OCI-LY1 (cell line): Measurements from ENCODE around the gene RASSF9.

Source experiments
- H2AFZ ChIP-seq: fragments of 200-600 bp; sonication (generic), shearing (Covaris generic); 2 replicates; pipeline ENCODE4 v1.6.0; 2014; ENCODE audit warnings: antibody characterized with exemption, mild to moderate bottlenecking, low read length
- H3F3A ChIP-seq: fragments of 200-600 bp; sonication (generic), shearing (Covaris generic); 2 replicates; pipeline ENCODE4 v1.6.0; 2014; ENCODE audit warnings: mild to moderate bottlenecking, antibody characterized with exemption, low read length, moderate library complexity; ENCODE audit not compliant: insufficient read depth
- H3K27ac ChIP-seq: fragments of 200-600 bp; sonication (generic); 2 replicates; pipeline ENCODE4 v1.5.1; 2014; ENCODE audit warnings: low read length, mixed run types, mild to moderate bottlenecking, low read depth; ENCODE audit not compliant: poor library complexity, severe bottlenecking
- H3K27me3 ChIP-seq: fragments of 200-600 bp; sonication (generic); 2 replicates; pipeline ENCODE4 v1.6.0; 2014; ENCODE audit warnings: antibody characterized with exemption, mild to moderate bottlenecking, low read length, moderate library complexity; ENCODE audit not compliant: insufficient read depth
- H3K36me3 ChIP-seq: fragments of 200-600 bp; sonication (generic); 2 replicates; pipeline ENCODE4 v1.6.1; 2014; ENCODE audit warnings: mild to moderate bottlenecking, antibody characterized with exemption, low read length, moderate library complexity, mixed read lengths; ENCODE audit not compliant: insufficient read depth
- H3K4me1 ChIP-seq: fragments of 200-600 bp; sonication (generic); 2 replicates; pipeline ENCODE4 v1.5.1; 2014; ENCODE audit warnings: mild to moderate bottlenecking, low read length, moderate library complexity; ENCODE audit not compliant: insufficient read depth, severe bottlenecking
- H3K4me2 ChIP-seq: fragments of 200-600 bp; sonication (generic), shearing (Covaris generic); 2 replicates; pipeline ENCODE4 v1.6.1; 2014; ENCODE audit warnings: low read length
- H3K4me3 ChIP-seq: fragments of 200-600 bp; sonication (generic); 2 replicates; pipeline ENCODE4 v1.5.1; 2014; ENCODE audit warnings: low read length, low read depth, mild to moderate bottlenecking, mixed read lengths; ENCODE audit not compliant: poor library complexity, severe bottlenecking
- H3K79me2 ChIP-seq: fragments of 200-600 bp; shearing (Covaris generic); 2 replicates; pipeline ENCODE4 v1.6.1; 2016; ENCODE audit warnings: mixed run types, low read length, mixed read lengths; ENCODE audit not compliant: insufficient read depth
- H3K9ac ChIP-seq: fragments of 200-600 bp; sonication (generic), shearing (Covaris generic); 2 replicates; pipeline ENCODE4 v1.6.1; 2014; ENCODE audit warnings: mild to moderate bottlenecking, low read length, mixed read lengths
- H3K9me2 ChIP-seq: fragments of 200-600 bp; sonication (generic), shearing (Covaris generic); 2 replicates; pipeline ENCODE4 v1.6.1; 2014; ENCODE audit warnings: low read depth, mild to moderate bottlenecking, low read length, mixed read lengths
- H3K9me3 ChIP-seq: fragments of 200-600 bp; shearing (Covaris generic); 2 replicates; pipeline ENCODE4 v1.6.1; 2014; ENCODE audit warnings: low read length, mixed read lengths
- H4K20me1 ChIP-seq: fragments of 200-600 bp; sonication (generic), shearing (Covaris generic); 2 replicates; pipeline ENCODE4 v1.6.0; 2016; ENCODE audit warnings: mild to moderate bottlenecking, low read length; ENCODE audit not compliant: insufficient read depth
- CTCF ChIP-seq: fragments of 200-600 bp; sonication (generic), shearing (Covaris generic); IDR thresholded peaks from 2 replicates; pipeline ENCODE4 v1.5.1; 2017; ENCODE audit warnings: mild to moderate bottlenecking, antibody characterized with exemption, low read length, moderate library complexity, mixed read lengths
- EZH2 ChIP-seq: fragments of 200-600 bp; sonication (generic), shearing (Covaris generic); IDR thresholded peaks from 2 replicates; pipeline ENCODE4 v1.8.0; 2017; ENCODE audit warnings: borderline replicate concordance, mixed run types, mild to moderate bottlenecking, antibody characterized with exemption, low read length, moderate library complexity, mixed read lengths

RASSF9 gene

GRCh38 chr12:85803923-85804322 is 32.3 kb downstream of the RASSF9 start:
- no peak overlapping the region for H3K27ac ChIP-seq
- no peaks in the 10 kb centered on the region for H4K20me1 ChIP-seq
- no peaks in the 10 kb centered on the region for H3F3A ChIP-seq
- no peak for TF ChIP-seq CTCF
- no peak for TF ChIP-seq EZH2
- no peaks in the 10 kb centered on the region for H3K4me1 ChIP-seq
- no peaks in the 10 kb centered on the region for H3K79me2 ChIP-seq
- no peak overlapping the region for H3K4me2 ChIP-seq
- no peaks in the 10 kb centered on the region for H3K27me3 ChIP-seq
- no peak overlapping the region for H3K9ac ChIP-seq
- no peaks in the 10 kb centered on the region for H3K9me3 ChIP-seq
- H2AFZ ChIP-seq, result no peak overlapping the region
- H3K4me3 ChIP-seq, result no peak overlapping the region
- H3K9me2 ChIP-seq, result no peaks in the 10 kb centered on the region
- H3K36me3 ChIP-seq, result no peaks in the 10 kb centered on the region

- no peaks in the 10 kb centered on the region for H4K20me1 ChIP-seq
- H3K36me3 ChIP-seq, result no peaks in the 10 kb centered on the region
- H3K4me2 ChIP-seq, result no peak overlapping the region
- TF ChIP-seq EZH2 (no peak), CTCF (no peak)
- no peak overlapping the region for H3K9ac ChIP-seq
- H3K9me2 ChIP-seq, result no peaks in the 10 kb centered on the region
- no peak overlapping the region for H3K27ac ChIP-seq
- H2AFZ ChIP-seq, result no peak overlapping the region
- no peaks in the 10 kb centered on the region for H3K79me2 ChIP-seq
- no peaks in the 10 kb centered on the region for H3F3A ChIP-seq
- H3K4me3 ChIP-seq, result no peak overlapping the region
- no peaks in the 10 kb centered on the region for H3K9me3 ChIP-seq
- no peaks in the 10 kb centered on the region for H3K27me3 ChIP-seq
- H3K4me1 ChIP-seq, result no peaks in the 10 kb centered on the region
Observed at GRCh38 chr12:85803231-85803630, 33.0 kb downstream of the RASSF9 start.

- H3K79me2 ChIP-seq, result no peaks in the 10 kb centered on the region
- H3K27ac ChIP-seq, result no peak overlapping the region
- H2AFZ ChIP-seq, result no peak overlapping the region
- no peaks in the 10 kb centered on the region for H3K9me2 ChIP-seq
- no peaks in the 10 kb centered on the region for H3F3A ChIP-seq
- H4K20me1 ChIP-seq, result no peaks in the 10 kb centered on the region
- H3K4me2 ChIP-seq, result no peak overlapping the region
- H3K36me3 ChIP-seq, result no peaks in the 10 kb centered on the region
- H3K4me3 ChIP-seq, result no peak overlapping the region
- H3K27me3 ChIP-seq, result no peaks in the 10 kb centered on the region
- no peak overlapping the region for H3K9ac ChIP-seq
- no peaks in the 10 kb centered on the region for H3K9me3 ChIP-seq
- H3K4me1 ChIP-seq, result no peaks in the 10 kb centered on the region
- no peak for TF ChIP-seq EZH2
- no peak for TF ChIP-seq CTCF
Observed at GRCh38 chr12:85798122-85798521, 38.1 kb downstream of the RASSF9 start.
